Measurements from ENCODE around the gene PRRT3.

- no peak for TF ChIP-seq FOXM1 (IDR thresholded peaks at IDR 0.05; ENCODE audit: low read depth)
- no peak for TF ChIP-seq CTCF (IDR thresholded peaks at IDR 0.05)
- TF ChIP-seq RAD21 (IDR thresholded peaks at IDR 0.05; ENCODE audit: low read length), result no peak
- no peak for TF ChIP-seq REST (IDR thresholded peaks at IDR 0.05; ENCODE audit: low read depth, low read length)
- TF ChIP-seq RXRA (IDR thresholded peaks at IDR 0.05; ENCODE audit: borderline replicate concordance, low read depth), result no peak
- no peak for TF ChIP-seq MAX (IDR thresholded peaks at IDR 0.05; ENCODE audit: low read depth)
- no peak for TF ChIP-seq YY1 (IDR thresholded peaks at IDR 0.05; ENCODE audit: low read depth)
- TF ChIP-seq POLR2AphosphoS5 (IDR thresholded peaks at IDR 0.05; ENCODE audit: low read depth, low read length), result no peak
Observed at GRCh38 chr3:9901967-9902366, 50.2 kb downstream of the PRRT3 start.

Measured in SK-N-SH (cell line).